DND-41 (cell line): ENCODE data around the gene ACBD4.
A peak's percentile ranks its signal among the peaks of the same experiment; 100 is the strongest.

Experiments used
- ATAC-seq: fragments of 200-7000 bp; cut with Tn5 transposase; 3 replicates; pipeline ENCODE4 v1.9.1; 2021; ENCODE audit warnings: low read depth; ENCODE audit not compliant: insufficient read depth
- DNase-seq: peaks from one replicate; pipeline ENCODE4 v3.0.0-alpha.2; 2020
- H2AFZ ChIP-seq: 2 replicates; pipeline ENCODE4 v1.6.0; 2012; ENCODE audit warnings: low read depth, low read length
- H3K27ac ChIP-seq: 2 replicates; pipeline ENCODE4 v1.5.1; 2012; ENCODE audit warnings: low read length, inconsistent platforms
- H3K27me3 ChIP-seq: fragments of 200-600 bp; sonication (generic); 2 replicates; pipeline ENCODE4 v1.6.0; 2012; ENCODE audit warnings: low read length, mild to moderate bottlenecking, inconsistent platforms; ENCODE audit not compliant: insufficient read depth, poor library complexity
- H3K36me3 ChIP-seq: 2 replicates; pipeline ENCODE4 v1.5.1; 2012; ENCODE audit warnings: low read length, inconsistent platforms; ENCODE audit not compliant: insufficient read depth
- H3K4me1 ChIP-seq: 2 replicates; pipeline ENCODE4 v1.5.1; 2012; ENCODE audit warnings: mild to moderate bottlenecking, low read length; ENCODE audit not compliant: insufficient read depth
- H3K4me2 ChIP-seq: 2 replicates; pipeline ENCODE4 v1.6.0; 2012; ENCODE audit warnings: mild to moderate bottlenecking, moderate library complexity, low read length, inconsistent platforms; ENCODE audit not compliant: insufficient read depth
- H3K4me3 ChIP-seq, 2 experiments: fragments of 200-600 bp in 1 of 2; shearing (Covaris generic) in 1 of 2; 2 replicates each; pipeline ENCODE4 v1.5.1; 2012 to 2016; ENCODE audit warnings: inconsistent platforms in 2 of 2, low read length in 2 of 2, mild to moderate bottlenecking in 2 of 2, low read depth in 1 of 2, moderate library complexity in 1 of 2
- H3K79me2 ChIP-seq: 2 replicates; pipeline ENCODE4 v1.6.0; 2012; ENCODE audit warnings: low read length, inconsistent platforms; ENCODE audit not compliant: insufficient read depth
- H3K9ac ChIP-seq: 2 replicates; pipeline ENCODE4 v1.6.0; 2012; ENCODE audit warnings: low read depth, mild to moderate bottlenecking, inconsistent platforms, low read length, moderate library complexity
- H3K9me3 ChIP-seq: 2 replicates; pipeline ENCODE4 v1.5.1; 2012; ENCODE audit warnings: low read length, moderate library complexity, mild to moderate bottlenecking, inconsistent platforms; ENCODE audit not compliant: insufficient read depth, severe bottlenecking
- H4K20me1 ChIP-seq: 2 replicates; pipeline ENCODE4 v1.6.0; 2012; ENCODE audit warnings: low read length; ENCODE audit not compliant: insufficient read depth
- EZH2 ChIP-seq: IDR thresholded peaks from 3 replicates; pipeline ENCODE4 v1.6.1; 2012; ENCODE audit warnings: borderline replicate concordance, low read depth, mild to moderate bottlenecking, moderate library complexity, low read length, inconsistent platforms; ENCODE audit not compliant: severe bottlenecking
- TF ChIP-seq, protein P1 (sequence below): IDR thresholded peaks from 2 replicates; pipeline ENCODE4 v1.5.1; 2012; ENCODE audit warnings: borderline replicate concordance, low read length, moderate library complexity, mild to moderate bottlenecking; ENCODE audit not compliant: poor library complexity, severe bottlenecking; ENCODE audit errors: extremely low read depth

The ACBD4 gene

DNA sequence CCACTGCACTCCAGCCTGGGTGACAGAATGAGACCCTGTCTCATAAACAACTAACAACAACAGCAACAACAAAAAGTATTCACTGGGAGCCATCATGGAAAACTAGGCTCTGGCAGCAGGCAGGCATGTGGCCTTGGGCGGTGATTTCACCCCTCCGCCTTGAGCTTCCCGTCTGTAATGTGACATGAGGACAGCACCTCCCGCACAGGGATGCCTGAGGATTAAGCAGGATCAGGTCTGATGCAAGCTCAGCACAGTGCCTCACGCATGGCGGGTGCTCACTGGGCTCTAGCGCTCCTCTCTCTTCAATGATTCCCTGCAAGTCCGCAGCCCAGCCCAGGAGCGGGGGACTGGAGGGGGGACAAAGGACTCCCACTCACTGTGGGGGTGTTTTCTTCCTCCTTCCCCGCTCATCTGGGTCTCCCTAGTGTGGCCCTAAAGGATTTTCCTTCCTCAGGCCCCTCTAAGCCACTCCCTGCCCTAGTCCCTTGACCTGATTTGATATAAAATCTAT is 6.0 kb upstream of the ACBD4 start:
- ATAC-seq (no peak), DNase-seq (no peak)
- Histone ChIP-seq H3K27me3 (no peaks in the 10 kb centered on the region), H3K27ac (no peak overlapping the region), H3K4me2 (no peak overlapping the region), H3K4me3 (no peak overlapping the region), H2AFZ (no peak overlapping the region), H3K9ac (no peak overlapping the region), H3K79me2 (no peaks in the 10 kb centered on the region; the same call in 1 of the 2 replicates), H4K20me1 (no peaks in the 10 kb centered on the region), H3K36me3 (no peaks in the 10 kb centered on the region), H3K9me3 (no peaks in the 10 kb centered on the region), H3K4me1 (peaks cover 20% of the 10 kb centered on the region)
- TF ChIP-seq EZH2: no peak
- TF ChIP-seq, protein P1, sequence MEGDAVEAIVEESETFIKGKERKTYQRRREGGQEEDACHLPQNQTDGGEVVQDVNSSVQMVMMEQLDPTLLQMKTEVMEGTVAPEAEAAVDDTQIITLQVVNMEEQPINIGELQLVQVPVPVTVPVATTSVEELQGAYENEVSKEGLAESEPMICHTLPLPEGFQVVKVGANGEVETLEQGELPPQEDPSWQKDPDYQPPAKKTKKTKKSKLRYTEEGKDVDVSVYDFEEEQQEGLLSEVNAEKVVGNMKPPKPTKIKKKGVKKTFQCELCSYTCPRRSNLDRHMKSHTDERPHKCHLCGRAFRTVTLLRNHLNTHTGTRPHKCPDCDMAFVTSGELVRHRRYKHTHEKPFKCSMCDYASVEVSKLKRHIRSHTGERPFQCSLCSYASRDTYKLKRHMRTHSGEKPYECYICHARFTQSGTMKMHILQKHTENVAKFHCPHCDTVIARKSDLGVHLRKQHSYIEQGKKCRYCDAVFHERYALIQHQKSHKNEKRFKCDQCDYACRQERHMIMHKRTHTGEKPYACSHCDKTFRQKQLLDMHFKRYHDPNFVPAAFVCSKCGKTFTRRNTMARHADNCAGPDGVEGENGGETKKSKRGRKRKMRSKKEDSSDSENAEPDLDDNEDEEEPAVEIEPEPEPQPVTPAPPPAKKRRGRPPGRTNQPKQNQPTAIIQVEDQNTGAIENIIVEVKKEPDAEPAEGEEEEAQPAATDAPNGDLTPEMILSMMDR: no peak

DNA sequence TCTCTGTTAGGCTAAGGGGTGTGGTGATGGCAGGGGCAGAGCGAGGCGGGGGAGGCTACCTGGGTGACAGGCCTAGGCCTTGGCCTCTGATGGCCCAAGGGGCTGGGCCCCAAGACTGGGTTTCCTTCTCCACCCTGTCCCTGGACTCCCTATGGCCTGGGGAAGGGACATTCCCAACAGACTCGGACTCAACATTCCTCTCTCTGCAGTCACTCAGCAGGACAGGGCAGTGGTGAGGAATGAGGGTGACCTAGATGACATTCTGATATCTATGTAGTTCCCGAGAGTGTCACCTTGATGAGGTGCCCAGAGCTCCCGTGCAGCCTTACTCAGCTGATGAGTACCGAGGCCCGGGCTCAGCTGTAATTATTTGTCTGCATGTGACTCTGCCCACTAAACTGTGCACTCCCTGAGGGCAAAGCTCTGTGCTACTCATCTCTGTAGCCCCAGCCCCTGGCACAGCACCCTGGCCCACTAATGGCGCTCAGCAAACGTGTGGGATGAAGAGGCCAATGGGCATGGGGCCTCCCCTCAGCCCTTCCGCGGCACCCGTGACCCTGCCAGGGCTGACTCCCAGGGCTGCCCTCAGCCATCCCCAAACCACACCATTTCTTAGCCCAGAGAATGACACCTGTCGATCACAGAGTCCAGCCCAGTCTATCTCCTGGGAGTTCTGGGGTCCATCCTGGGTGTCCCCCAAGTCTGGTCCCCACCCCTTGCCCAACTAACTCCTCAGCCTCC is 5.4 kb upstream of the ACBD4 start:
- Histone ChIP-seq H3K9ac (no peak overlapping the region), H3K36me3 (no peaks in the 10 kb centered on the region), H3K27ac (no peak overlapping the region), H3K9me3 (no peaks in the 10 kb centered on the region), H3K4me2 (no peak overlapping the region), H4K20me1 (no peaks in the 10 kb centered on the region), H3K79me2 (no peaks in the 10 kb centered on the region; the same call in 1 of the 2 replicates), H3K27me3 (no peaks in the 10 kb centered on the region), H3K4me3 (no peak overlapping the region), H2AFZ (no peak overlapping the region), H3K4me1 (peaks cover 20% of the 10 kb centered on the region)
- TF ChIP-seq, protein P1: no peak
- no peak for TF ChIP-seq EZH2
- no peak for DNase-seq
- no peak for ATAC-seq

DNA sequence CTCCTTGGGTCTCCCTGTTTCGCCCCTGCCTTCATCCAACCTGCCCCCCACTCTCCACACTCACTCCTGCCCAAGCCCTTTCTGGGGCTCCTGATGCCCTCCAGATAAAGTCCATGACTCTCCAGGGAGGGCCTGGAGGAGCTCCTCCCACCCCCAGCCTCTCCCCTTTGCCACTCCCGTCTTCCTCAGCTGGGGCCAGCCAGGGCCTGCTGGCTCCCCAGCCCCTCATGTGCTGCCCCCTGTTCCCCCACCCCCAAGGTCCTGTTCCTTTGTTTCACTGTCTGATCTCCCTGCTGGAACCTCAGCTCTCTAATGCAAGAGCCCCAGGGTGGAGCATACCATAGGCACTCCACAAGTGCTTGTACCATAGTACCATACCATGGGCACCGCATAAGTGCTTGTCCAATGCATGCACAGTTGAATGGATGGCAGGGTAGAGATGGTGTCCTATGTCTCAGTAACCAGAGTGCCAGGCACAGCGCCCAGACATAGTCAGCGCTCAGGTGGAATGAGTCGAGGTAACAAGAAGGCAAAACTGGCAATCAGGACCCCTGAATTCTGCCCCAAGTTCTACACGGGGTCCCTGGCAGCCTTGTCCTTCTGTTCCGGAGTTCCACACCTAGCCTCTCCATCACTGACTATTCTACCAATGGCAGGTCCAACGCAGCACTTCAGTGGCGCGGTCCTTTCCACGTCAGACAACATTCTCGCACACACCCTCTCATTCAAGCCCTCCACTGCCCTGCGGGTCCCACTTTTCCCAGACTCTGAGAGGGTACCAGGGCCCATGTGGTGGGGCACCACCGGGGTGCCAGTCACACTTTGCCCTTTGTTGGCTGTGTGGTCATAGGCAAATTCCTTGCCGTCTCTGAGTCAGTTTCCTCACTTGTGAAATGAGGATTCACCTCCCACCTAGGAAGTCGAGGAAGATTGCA is 4.5 kb upstream of the ACBD4 start:
- Histone ChIP-seq H3K4me1 (peaks cover 25% of the 10 kb centered on the region), H3K4me3 (peak overlapping the region in 1 of 2 experiments; percentile 91; a peak in 1 of 4 replicates), H3K9me3 (no peaks in the 10 kb centered on the region), H3K79me2 (peaks cover 2% of the 10 kb centered on the region; the same call in 1 of the 2 replicates), H3K27ac (no peak overlapping the region), H3K27me3 (no peaks in the 10 kb centered on the region), H3K36me3 (no peaks in the 10 kb centered on the region), H3K9ac (no peak overlapping the region), H2AFZ (no peak overlapping the region), H4K20me1 (no peaks in the 10 kb centered on the region), H3K4me2 (peak overlapping the region; percentile 100; the same call in 1 of the 2 replicates)
- ATAC-seq: no peak
- DNase-seq: no peak
- TF ChIP-seq, protein P1: no peak
- no peak for TF ChIP-seq EZH2
